ENCODE results near the gene SNX9. TPM values are rescaled to one million over a fixed set of nuclear protein-coding genes. Genes with fewer than 3 reads are reported as not detected.
"Not testable (repeated sequence)": the region's sequence is repeated elsewhere in the genome, so short reads cannot be mapped to it uniquely, and the experiment has no call there.

SNX9 gene
- total RNA-seq, 1 donor from 2014 or later, result 14.7 TPM

DNA sequence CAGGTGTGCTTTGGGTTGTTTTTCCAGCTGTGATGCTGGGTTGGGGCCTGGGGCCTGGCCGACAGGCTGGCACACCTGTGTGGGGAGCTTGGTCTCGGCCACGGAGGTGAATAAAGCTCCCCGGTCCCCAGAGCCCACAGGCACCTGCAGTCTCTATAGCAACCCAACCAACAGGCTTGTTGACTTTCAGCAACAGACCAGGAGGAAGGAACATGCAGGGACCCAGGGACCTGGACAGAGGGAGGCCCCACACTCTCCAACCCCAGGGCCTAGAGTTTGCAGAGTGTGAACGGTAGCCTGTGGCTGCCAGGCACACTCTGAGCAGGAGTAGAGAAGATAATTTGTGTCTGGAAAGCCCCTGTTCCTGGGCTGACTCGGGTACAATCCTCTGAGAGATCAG is 144.0 kb downstream of the SNX9 start:
- FAIRE-seq (no peak), DNase-seq (ENCODE audit: low spot score in 2 of 2) (no peak)

DNA sequence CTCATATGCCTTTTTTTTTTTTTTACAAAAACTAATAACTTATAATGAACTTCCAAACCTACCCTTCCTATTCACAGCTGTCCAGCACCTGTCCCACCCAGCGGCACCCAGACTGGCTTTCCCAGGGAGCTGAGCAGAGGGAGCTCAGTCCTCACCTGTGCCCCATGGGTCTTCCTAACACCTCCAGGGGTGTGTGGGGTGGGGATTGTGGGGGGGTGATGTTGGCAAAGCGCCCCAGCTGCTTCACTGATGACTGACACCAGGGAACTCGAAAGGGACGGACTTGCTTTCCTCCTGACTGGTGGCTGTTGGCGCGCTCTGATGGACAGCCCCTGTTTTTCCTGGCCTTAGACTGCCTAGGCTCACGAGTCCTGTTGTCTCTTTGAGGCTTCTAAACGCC is 144.4 kb downstream of the SNX9 start:
- DNase-seq (ENCODE audit: low spot score in 2 of 2) (no peak), FAIRE-seq (no peak)

DNA sequence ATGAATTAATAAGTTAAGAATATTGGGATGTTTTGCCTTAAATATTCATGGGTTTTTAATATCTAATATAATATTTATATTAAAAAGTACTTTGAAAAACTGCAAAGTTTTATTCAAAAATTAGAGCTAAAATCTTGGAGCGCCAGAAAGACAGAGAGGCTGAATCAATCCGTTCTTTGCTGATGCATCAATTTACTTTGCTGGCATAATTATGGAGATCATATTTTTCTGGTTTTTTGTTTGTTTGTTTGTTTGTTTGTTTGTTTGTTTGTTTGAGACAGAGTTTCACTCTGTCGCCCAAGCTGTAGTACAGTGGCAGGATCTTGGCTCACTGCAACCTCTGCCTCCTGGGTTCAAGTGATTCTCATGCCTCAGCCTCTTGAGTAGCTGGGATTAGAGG is 149.1 kb downstream of the SNX9 start:
- DNase-seq (ENCODE audit: low spot score in 2 of 2); FAIRE-seq: not testable (repeated sequence)

DNA sequence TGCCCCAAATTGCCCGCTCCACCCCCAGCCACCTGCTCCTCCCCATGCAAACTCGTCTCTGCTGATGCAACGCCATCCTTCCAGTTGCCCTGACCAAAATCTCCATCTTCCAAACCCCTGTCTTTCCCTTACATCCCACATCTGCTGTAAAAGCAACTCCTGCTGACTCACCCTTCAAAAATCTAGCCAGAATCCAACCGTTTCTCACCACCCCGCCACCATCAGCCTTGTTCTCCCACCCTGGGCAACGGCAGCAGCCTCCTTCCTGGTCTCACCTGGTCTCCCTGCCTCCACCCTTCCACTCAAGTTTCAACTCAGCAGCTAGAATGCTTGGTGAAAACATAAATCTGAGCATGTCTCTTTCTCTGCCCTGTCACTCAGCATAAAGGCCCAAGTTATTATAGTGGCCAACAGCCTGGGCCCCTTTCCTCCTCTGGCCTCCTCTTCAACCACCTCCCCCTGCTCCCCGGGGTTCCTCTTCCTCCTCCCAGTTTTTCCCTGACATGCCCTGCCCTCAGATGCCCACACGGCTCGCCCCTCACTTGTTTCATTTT is 151.4 kb downstream of the SNX9 start:
- DNase-seq (ENCODE audit: low spot score in 2 of 2) (no peak), FAIRE-seq (no peak)

GRCh38 chr6:157974967-157975366 is 151.9 kb downstream of the SNX9 start:
- DNase-seq (ENCODE audit: low spot score in 2 of 2) (no peak), FAIRE-seq (no peak)

DNA sequence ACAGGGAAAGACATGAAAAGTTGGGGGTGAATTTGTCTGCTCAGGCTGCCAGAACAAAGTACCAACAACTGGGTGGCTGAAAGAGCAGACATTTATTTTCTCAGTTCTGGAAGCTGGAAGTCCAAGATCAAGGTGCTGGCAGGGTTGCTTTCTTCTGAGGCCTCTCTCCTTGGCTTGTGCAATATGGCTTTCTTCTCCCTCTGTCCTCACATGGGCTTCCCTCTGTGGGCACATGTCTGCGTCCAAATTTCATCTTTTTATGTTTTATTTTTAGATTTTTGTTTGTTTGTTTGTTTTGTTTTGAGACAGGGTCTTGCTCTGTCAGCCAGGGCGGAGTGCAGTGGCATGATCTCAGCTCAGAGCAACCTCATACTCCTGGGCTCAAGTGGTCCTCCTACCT is 152.4 kb downstream of the SNX9 start:
- DNase-seq (ENCODE audit: low spot score in 2 of 2) (no peak), FAIRE-seq (no peak)

- FAIRE-seq, result no peak
These were observed 153.5 kb downstream of the SNX9 start for GRCh38 chr6:157976345-157977175.

DNA sequence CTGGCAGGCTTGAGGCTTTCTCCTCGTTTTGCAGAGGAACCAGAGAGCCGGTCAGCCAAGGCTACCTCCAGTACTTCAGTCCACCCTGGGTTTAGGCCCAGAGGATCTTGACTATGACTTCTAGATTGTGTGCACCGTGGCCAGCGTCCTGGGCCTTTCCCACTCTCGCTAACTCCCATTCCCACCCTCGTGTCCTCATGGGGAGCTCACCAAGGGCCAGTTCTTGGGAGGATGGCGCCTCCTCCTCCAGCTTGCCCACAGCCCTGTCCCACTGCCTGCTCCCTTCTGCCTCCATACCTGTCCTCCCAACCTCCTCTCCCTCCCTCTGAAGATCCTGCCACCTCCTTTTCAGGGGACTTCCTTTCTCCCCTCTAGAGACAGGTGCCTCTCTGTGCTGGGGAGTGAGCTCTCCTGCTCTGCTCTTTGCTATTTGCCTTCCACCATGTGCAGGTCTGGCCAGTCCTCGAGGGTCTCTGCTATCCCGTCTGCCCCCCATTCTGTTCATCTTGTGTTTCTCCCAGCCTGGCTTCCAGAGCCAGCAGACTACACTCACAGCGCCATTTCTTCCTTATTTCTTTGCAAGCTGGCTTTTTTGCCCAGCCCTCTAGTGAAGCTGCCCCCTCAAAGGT is 154.2 kb downstream of the SNX9 start:
- FAIRE-seq (no peak), DNase-seq (ENCODE audit: low spot score in 2 of 2) (no peak)

More at GRCh38 chr6:157976345-157977175, 153.5 kb downstream of the SNX9 start:
- DNase-seq (ENCODE audit: low spot score in 2 of 2), result no peak

GRCh38 chr6:157978021-157978783 is 155.2 kb downstream of the SNX9 start:
- FAIRE-seq, result no peak
- DNase-seq (ENCODE audit: low spot score in 2 of 2), result no peak

DNA sequence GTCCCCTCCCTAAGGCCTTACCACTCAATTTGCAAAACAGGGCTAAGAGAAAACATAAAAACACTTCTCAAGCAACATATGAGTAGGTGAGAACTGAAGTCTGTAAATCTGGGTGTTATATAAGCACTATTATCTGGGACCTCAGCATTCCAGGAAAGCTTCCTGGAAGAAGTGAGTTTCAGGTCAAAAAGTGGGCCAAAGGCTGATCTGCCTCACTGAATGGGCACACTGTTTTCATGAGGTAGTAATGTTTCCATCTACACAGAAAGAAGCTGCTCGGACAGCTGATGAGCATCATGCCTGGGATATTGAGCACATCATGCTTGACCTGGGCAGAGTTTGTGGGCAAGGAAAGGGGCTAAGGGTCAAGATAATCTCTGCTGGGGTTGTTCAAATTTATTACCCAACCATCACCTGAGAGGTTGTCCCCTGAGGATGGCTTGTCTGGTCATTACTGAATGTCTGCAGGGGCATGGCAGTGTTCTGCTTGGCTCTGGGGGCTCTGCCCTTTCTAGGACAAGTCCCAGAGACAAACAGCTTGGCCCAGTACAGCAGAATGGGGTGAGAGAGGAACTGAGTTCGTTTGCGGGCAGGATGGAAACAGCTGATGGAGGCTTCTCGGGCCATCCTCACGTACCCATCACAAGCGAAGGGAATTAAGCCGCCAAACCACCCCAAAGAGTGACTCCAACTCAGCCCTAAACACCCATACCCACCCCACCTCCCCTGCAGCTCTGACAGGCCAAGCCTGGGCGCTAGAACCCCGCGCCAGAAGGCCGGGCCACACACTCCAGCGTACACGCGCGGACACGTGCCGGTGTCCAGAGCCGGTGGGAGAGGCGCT is 157.5 kb downstream of the SNX9 start:
- no peak for FAIRE-seq

GRCh38 chr6:157981132-157981394 is 158.0 kb downstream of the SNX9 start:
- FAIRE-seq (no peak), DNase-seq (ENCODE audit: low spot score in 2 of 2) (no peak)

More for the DNA sequence above, 157.5 kb downstream of the SNX9 start:
- DNase-seq (ENCODE audit: low spot score in 2 of 2), result no peak

DNA sequence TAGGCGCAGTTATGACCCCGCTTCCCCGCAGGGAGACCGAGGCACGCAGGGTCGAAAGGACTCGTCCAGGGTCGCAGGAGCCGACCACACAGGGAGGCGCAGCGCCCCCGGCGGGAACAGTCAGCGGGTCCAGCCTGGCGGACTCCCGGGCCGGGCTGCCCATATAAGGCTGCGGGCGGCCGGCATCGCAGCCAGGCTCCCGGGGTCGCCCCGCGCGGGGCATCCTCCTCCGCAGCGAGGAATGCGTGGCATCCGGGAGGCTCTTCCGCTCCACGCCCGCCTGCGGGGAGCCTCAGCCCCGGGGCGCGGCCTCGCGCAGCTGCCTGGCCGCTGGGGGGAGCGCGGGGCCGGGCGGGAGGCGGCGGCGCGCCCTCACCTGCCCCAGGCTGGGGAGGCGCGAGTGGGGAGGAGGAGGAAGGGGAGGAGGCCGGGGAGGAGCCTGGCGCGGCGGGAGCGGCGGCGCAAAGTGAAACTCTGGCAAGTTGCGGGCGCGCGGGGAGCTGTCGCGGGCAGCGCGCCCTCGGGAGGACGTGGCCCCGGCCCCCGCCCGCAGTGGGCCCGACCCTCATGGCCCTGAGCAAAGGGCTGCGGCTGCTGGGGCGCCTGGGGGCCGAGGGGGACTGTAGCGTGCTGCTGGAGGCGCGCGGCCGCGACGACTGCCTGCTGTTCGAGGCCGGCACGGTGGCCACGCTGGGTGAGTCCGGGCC is 158.5 kb downstream of the SNX9 start, which contains the start of gene SYNJ2:
Gene SYNJ2, plus strand, starts transcription at position 469 of the 707 bp plus-strand sequence. Its CDS starts 99 bp downstream, at position 568.
- DNase-seq (ENCODE audit: low spot score in 2 of 2), result peak; percentile 82 to 84
- no peak for FAIRE-seq

- DNase-seq (ENCODE audit: low spot score in 2 of 2) (no peak), FAIRE-seq (no peak)
These were observed 159.1 kb downstream of the SNX9 start for GRCh38 chr6:157982102-157982562.

DNA sequence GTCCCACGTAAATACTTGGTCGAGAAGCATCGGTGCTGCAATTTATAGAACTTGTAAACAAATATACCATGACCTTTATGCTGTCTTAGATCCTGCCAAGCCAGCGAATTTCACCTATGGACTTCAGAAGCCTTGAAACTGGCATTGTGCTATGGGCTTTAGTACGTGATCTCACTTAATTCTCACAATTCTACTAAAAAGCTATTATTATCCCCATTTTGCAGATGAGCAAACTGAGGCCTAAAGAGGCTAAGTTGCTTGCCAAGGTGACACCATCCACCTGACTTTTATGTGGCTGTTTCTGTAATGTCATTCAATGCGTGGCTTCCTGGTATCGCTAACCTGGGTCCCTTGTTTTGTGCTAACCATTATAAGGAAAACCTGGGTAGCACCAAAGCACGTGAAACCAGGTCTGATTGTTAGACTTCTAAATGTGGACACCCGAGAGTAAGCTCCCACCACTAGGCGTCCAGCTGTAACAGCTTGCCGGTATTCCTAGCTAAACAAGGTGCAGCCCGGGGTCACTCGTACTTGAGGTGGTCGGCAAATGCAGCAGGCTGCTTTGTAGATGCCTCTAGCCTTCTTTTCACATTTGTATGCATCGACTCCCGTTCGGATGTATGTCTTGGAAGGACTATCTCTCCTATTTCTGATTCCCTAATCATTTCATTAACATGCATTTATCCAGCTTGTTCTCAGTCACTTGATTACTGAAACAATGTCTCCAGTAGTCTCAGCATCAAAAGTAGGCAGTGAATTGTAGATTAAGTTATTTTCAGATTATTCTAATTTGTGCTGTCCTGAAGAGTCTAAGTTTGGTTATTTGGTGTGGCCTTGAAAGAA is 159.7 kb downstream of the SNX9 start:
- no peak for DNase-seq (ENCODE audit: low spot score in 2 of 2)
- FAIRE-seq, result no peak

- FAIRE-seq (no peak), DNase-seq (ENCODE audit: low spot score in 2 of 2) (no peak)
These were observed 160.5 kb downstream of the SNX9 start for GRCh38 chr6:157983406-157984119.

DNA sequence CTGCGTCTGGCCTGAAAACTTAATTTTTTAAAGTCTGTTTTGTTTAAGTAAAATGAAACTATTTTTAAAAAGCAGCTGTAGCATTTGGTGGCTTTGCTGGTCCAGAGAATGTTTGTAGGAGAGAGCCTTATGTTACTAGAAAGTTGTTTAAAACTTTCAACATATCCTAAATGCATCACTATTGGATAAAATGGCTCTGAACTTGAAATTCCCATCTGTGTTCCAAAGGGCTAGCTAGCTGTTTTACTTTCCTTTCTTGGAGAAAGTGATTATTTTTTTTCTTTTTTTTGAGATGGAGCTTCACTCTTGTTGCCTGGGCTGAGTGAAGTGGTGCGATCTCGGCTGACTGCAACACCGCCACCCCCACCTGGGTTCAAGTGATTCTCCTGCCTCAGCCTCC is 161.1 kb downstream of the SNX9 start:
- DNase-seq (ENCODE audit: low spot score in 2 of 2) (no peak), FAIRE-seq (no peak)

GRCh38 chr6:157984686-157985225 is 161.7 kb downstream of the SNX9 start:
- FAIRE-seq (no peak), DNase-seq (ENCODE audit: low spot score in 2 of 2) (no peak)
